RPMI7951 (cell line): ENCODE data around the gene SEMA6A. TPM values are rescaled to one million over a fixed set of nuclear protein-coding genes. Genes with fewer than 3 reads are reported as not detected.

Experiments used
- DNase-seq: peaks from one replicate; pipeline ENCODE4 v3.0.0-alpha.2; 2012; ENCODE audit warnings: low read depth
- total RNA-seq: library from RNA; depleted of rRNA; stranded (reverse); fragments of >200 nt; shearing (Covaris generic); gene quantifications from 2 replicates; pipeline ENCODE4 v1.2.3, GENCODE V29; 2014

Gene SEMA6A
- total RNA-seq, 1 experiment from 2014 or later, result 0.12 TPM

- no peak for DNase-seq
These were observed 78.8 kb downstream of the SEMA6A start for GRCh38 chr5:116495786-116496357.

- DNase-seq, result no peak
These were observed 79.7 kb downstream of the SEMA6A start for GRCh38 chr5:116494784-116495450.

- no peak for DNase-seq
These were observed 81.8 kb downstream of the SEMA6A start for GRCh38 chr5:116492776-116493175.

GRCh38 chr5:116492016-116492623, 82.5 kb downstream of the SEMA6A start:
- peak; percentile 90 for DNase-seq

- no peak for DNase-seq
These were observed 86.1 kb downstream of the SEMA6A start for GRCh38 chr5:116488356-116489041.

GRCh38 chr5:116487045-116487444, 87.6 kb downstream of the SEMA6A start:
- peak; percentile 16 for DNase-seq

GRCh38 chr5:116486588-116486987, 88.0 kb downstream of the SEMA6A start:
- DNase-seq, result no peak

- DNase-seq, result no peak
These were observed 90.0 kb downstream of the SEMA6A start for GRCh38 chr5:116484645-116485044.

- DNase-seq, result peak; percentile 50
These were observed 92.2 kb downstream of the SEMA6A start for GRCh38 chr5:116482394-116482793.

- no peak for DNase-seq
These were observed 93.6 kb downstream of the SEMA6A start for GRCh38 chr5:116480894-116481510.

- no peak for DNase-seq
These were observed 94.6 kb downstream of the SEMA6A start for GRCh38 chr5:116479776-116480675.

GRCh38 chr5:116478491-116478890, 96.1 kb downstream of the SEMA6A start:
- peak; percentile 38 for DNase-seq

GRCh38 chr5:116476897-116477537, 97.6 kb downstream of the SEMA6A start:
- no peak for DNase-seq

- no peak for DNase-seq
These were observed 99.3 kb downstream of the SEMA6A start for GRCh38 chr5:116475338-116475737.

- DNase-seq, result no peak
These were observed 100.9 kb downstream of the SEMA6A start for GRCh38 chr5:116473706-116474105.

- DNase-seq, result no peak
These were observed 102.3 kb downstream of the SEMA6A start for GRCh38 chr5:116472274-116472673.

- DNase-seq, result no peak
These were observed 105.0 kb downstream of the SEMA6A start for GRCh38 chr5:116469631-116470030.

GRCh38 chr5:116468583-116468982, 106.0 kb downstream of the SEMA6A start:
- DNase-seq, result no peak

- no peak for DNase-seq
These were observed 107.2 kb downstream of the SEMA6A start for GRCh38 chr5:116467465-116467843.

- no peak for DNase-seq
These were observed 107.7 kb downstream of the SEMA6A start for GRCh38 chr5:116466727-116467464.
